ENCODE results near the gene PLIN1.
"Not testable (repeated sequence)": the region's sequence is repeated elsewhere in the genome, so short reads cannot be mapped to it uniquely, and the experiment has no call there.

PLIN1 gene

DNA sequence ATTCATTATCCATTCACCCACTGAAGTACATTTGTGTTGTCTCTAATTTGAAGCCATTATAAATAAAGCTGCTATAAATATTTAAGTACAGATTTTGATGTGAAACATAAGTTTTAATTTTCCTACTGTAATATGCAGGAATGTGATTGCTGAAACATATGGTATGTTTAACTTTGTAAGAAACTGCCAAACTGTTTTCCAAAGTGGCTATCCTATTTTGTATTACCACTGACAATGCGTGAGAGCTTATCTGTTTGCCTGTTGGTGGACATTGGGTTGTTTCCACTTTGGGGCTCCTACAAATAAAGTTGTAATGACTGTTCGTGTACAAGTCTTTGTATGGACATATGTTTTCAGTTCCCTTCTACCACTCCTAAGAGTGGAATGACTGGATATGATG lies 13.9 kb upstream of the PLIN1 start:
- H3K27me3 ChIP-seq (replicated peaks): no peaks in the 10 kb centered on the region
- in situ Hi-C loops (cut with HindIII; ENCODE audit: low pct_ligation_motif_present, low sequenced_read_pairs): no loop called here
- no peak overlapping the region for H3K4me3 ChIP-seq (ENCODE audit: low read depth, low read length)
- no peak for DNase-seq
- TF ChIP-seq, protein P1, sequence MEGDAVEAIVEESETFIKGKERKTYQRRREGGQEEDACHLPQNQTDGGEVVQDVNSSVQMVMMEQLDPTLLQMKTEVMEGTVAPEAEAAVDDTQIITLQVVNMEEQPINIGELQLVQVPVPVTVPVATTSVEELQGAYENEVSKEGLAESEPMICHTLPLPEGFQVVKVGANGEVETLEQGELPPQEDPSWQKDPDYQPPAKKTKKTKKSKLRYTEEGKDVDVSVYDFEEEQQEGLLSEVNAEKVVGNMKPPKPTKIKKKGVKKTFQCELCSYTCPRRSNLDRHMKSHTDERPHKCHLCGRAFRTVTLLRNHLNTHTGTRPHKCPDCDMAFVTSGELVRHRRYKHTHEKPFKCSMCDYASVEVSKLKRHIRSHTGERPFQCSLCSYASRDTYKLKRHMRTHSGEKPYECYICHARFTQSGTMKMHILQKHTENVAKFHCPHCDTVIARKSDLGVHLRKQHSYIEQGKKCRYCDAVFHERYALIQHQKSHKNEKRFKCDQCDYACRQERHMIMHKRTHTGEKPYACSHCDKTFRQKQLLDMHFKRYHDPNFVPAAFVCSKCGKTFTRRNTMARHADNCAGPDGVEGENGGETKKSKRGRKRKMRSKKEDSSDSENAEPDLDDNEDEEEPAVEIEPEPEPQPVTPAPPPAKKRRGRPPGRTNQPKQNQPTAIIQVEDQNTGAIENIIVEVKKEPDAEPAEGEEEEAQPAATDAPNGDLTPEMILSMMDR (IDR thresholded peaks at IDR 0.05; ENCODE audit: low read depth, low read length, missing control alignments): no peak
- H3K27ac ChIP-seq: no peak overlapping the region
- no peaks in the 10 kb centered on the region for H3K36me3 ChIP-seq (replicated peaks)

- peak; percentile 49 for DNase-seq
- in situ Hi-C loops (cut with HindIII; ENCODE audit: low pct_ligation_motif_present, low sequenced_read_pairs): no loop called here
- Histone ChIP-seq H3K36me3 (replicated peaks) (no peaks in the 10 kb centered on the region), H3K27ac (no peak within 1 kb of the TSS), H3K27me3 (replicated peaks) (no peaks in the 10 kb centered on the region), H3K4me3 (ENCODE audit: low read depth, low read length) (peak within 1 kb of the TSS; percentile 87)
- TF ChIP-seq, protein P1 (IDR thresholded peaks at IDR 0.05; ENCODE audit: low read depth, low read length, missing control alignments): no peak
Observed at GRCh38 chr15:89690276-89691218, 11.4 kb upstream of the PLIN1 start, which contains the start of the genes PEX11A and WDR93. PEX11A (minus strand) TSS chr15:89690754; CDS start chr15:89690632, 122 bp downstream. WDR93 (plus strand) TSS chr15:89690811; CDS start chr15:89701747, 10,936 bp downstream.

- H3K27ac ChIP-seq; in situ Hi-C loops (cut with HindIII; ENCODE audit: low pct_ligation_motif_present, low sequenced_read_pairs): not testable (repeated sequence)
Observed at GRCh38 chr15:89689930-89690275, 10.7 kb upstream of the PLIN1 start.

DNA sequence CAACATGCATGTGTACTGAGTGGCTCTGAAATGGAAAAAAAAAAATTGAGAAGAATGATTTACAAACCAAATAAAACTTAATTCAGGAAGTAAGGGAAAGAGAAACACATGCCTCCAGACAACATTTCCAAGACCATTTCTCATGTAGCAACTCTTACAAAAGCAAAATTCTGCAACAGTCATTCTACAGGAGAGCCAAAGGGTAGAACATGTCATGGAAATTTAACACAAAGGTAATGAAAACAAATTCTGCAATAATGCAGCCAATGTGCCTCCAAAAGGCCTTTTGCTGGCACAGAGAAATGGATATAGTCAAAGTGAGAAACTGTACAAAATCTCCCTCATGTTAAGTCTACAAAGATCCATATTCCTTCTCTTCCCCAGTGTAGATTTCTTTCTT lies 7.4 kb upstream of the PLIN1 start:
- H3K36me3 ChIP-seq (replicated peaks): no peaks in the 10 kb centered on the region
- no peaks in the 10 kb centered on the region for H3K27me3 ChIP-seq (replicated peaks)
- TF ChIP-seq, protein P1 (IDR thresholded peaks at IDR 0.05; ENCODE audit: low read depth, low read length, missing control alignments): no peak
- DNase-seq: no peak
- in situ Hi-C loops (cut with HindIII; ENCODE audit: low pct_ligation_motif_present, low sequenced_read_pairs): no loop called here
- H3K4me3 ChIP-seq (ENCODE audit: low read depth, low read length): no peak overlapping the region
- H3K27ac ChIP-seq: no peak overlapping the region

More at GRCh38 chr15:89689930-89690275, 10.7 kb upstream of the PLIN1 start:
- H3K4me3 ChIP-seq (ENCODE audit: low read depth, low read length): peak overlapping the region; percentile 87
- not testable (repeated sequence) for H3K27me3 ChIP-seq (replicated peaks); H3K36me3 ChIP-seq (replicated peaks); DNase-seq

- Histone ChIP-seq H3K36me3 (replicated peaks) (no peaks in the 10 kb centered on the region), H3K27me3 (replicated peaks) (no peaks in the 10 kb centered on the region), H3K27ac (no peak overlapping the region), H3K4me3 (ENCODE audit: low read depth, low read length) (no peak overlapping the region)
- DNase-seq: no peak
- in situ Hi-C loops (cut with HindIII; ENCODE audit: low pct_ligation_motif_present, low sequenced_read_pairs): no loop called here
- TF ChIP-seq, protein P1 (IDR thresholded peaks at IDR 0.05; ENCODE audit: low read depth, low read length, missing control alignments): no peak
Observed at GRCh38 chr15:89685995-89686394, 6.8 kb upstream of the PLIN1 start.

GRCh38 chr15:89681146-89681545 lies 2.0 kb upstream of the PLIN1 start:
- no peak for DNase-seq
- H3K27me3 ChIP-seq (replicated peaks): no peaks in the 10 kb centered on the region
- in situ Hi-C loops (cut with HindIII; ENCODE audit: low pct_ligation_motif_present, low sequenced_read_pairs): no loop called here
- no peaks in the 10 kb centered on the region for H3K36me3 ChIP-seq (replicated peaks)
- H3K4me3 ChIP-seq (ENCODE audit: low read depth, low read length): no peak overlapping the region
- TF ChIP-seq, protein P1 (IDR thresholded peaks at IDR 0.05; ENCODE audit: low read depth, low read length, missing control alignments): no peak
- H3K27ac ChIP-seq: no peak overlapping the region
